ENCODE results near the gene LIN7C. TPM values are rescaled to one million over a fixed set of nuclear protein-coding genes. Genes with fewer than 3 reads are reported as not detected.

The LIN7C gene
- 33.7 and 42.2 TPM in 2 replicates for total RNA-seq

GRCh38 chr11:27506200-27507182, at the start of gene LIN7C:
Gene LIN7C, minus strand, starts transcription at chr11:27506769. Its CDS starts 17 bp downstream, at chr11:27506752.

DNA sequence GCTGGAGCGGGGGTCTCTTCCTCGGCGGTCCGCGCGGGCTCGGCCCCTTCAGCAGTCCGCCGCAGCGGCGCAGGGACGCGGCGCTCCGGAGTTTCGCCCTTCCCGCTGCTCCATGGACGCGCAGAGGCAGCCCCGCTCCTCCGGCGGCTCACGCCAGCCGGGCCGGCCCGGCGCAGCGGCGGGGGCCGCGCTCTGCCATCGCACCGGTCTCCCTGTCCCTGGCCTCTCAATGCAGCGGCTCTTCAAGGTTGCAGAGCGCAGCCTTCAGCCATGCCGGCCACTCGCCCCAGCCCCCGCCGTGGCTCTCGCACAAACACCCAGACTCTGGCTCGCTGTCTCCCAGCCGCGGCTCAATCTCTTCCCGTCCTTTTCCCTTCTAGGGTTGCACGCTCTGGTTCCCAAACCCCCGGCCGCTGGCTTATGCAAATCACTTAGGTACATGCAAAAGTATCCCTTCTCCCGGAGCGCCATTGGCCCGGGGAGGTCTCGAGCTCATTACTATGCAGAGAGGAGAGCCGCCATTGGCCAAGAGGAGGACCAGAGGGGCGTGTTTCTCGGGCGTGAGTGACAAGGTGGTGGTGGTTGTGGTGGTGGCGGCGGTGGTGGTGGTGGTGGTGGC, 34.1 kb downstream of the LIN7C start, which contains the start of gene LGR4:
TSS of gene LGR4 (minus strand) at position 393 of the 619 bp plus-strand sequence. CDS start 488 bp downstream, outside the sequence.

Other genes starting within 250 kb of the LIN7C start
- 4.3 and 6.3 TPM in 2 replicates for gene CCDC34, start 143.6 kb downstream of the LIN7C start, total RNA-seq
- 5.3 and 8.6 TPM in 2 replicates for gene LGR4, start 34.0 kb downstream of the LIN7C start, total RNA-seq
- 9.1 and 15.6 TPM in 2 replicates for gene BDNF, start 193.7 kb upstream of the LIN7C start, total RNA-seq